Femur (tissue), 1 donor: ENCODE data around the gene BUB1B.

ENCODE experiments used
- DNase-seq: peaks from one replicate; pipeline ENCODE4 v3.0.0-alpha.2; 2017

Gene BUB1B

DNA sequence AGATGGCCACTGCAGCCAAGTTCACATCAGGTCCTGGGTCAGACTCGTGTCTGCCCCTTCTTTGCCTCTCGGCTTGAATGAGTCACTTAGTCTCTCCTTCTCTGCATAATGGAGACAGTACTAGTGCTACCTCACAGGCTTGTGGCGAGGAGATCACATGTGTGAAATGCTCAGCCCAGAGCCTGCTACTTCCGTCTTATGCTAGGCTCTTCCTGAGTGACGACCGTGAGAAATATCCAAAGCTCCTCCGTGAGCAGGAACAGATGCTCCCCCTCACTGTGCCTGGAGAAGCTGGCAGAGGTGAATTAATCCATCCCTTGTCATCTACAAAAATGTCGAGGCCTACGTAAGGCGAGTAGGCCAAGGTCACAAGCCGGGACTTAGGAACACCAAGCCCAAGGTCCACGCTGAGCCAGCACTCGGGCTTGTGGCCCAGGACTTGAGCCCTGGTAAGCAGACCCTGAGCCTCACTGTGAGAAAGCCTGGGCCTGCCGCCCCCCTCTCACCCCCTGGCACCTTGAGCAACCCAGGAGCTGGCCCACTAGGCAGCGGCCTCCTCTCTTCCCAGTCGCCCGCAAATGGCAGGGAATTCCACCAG lies 95.9 kb downstream of the BUB1B start:
- DNase-seq, result no peak

DNA sequence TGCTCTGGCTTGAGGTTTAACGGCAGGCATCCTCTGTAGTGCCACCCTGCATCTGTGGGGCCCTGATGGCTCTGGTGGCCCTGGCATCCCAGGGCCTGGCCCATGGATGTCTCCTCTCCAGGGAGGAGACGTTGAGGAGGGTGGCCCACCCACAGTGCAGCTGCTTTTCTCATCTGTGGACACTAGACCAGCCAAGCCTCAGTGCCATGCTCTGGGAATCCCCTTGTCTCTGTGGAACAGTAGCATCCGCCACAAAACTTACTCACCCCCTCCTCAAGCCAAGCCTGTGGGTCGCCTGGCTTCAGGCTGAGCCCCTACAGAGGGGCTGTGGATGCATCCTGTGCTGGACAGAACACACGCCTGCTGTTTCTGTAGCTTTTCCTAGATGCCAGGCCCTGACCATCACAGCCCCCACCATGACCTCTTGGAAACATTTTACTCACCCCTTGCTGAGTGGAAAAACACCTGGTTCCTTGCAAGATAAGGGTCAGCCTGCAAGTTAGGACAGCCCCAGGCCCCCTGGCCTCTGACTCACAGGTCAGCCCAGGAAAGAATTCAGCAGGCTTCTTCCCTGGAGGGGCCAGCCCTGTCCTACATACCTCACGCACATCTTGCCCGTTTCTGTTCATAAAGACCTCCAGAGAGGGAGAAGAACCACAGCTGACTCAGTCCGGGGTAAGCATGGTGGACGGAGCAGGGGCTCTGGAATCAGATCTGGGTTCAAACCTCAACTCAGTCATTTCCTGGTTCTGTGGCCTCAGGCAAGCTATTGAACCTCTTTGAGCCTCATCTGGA lies 97.0 kb downstream of the BUB1B start:
- DNase-seq, result no peak

- no peak for DNase-seq
Measured at GRCh38 chr15:40258544-40258943, 97.7 kb downstream of the BUB1B start.

DNA sequence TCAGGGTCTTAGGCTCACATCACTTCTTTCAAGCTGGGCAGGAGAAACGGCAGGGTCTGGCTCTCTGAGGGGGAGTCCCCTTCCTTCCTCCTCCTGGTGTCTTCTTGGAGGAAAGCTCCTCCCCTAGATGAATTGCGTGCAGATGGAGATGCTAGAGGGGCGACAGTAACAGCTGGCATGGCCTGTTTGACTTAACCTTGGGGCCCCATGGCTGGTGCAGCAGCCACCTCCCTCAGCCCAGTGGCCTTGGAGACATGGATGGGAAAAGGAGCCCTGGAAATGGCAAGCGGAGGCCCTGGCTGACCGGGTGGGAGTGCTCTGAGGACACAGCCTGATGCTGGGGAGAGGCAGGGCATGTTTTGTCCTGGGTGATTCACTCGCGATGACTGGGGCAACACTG lies 98.2 kb downstream of the BUB1B start:
- DNase-seq, result no peak

DNA sequence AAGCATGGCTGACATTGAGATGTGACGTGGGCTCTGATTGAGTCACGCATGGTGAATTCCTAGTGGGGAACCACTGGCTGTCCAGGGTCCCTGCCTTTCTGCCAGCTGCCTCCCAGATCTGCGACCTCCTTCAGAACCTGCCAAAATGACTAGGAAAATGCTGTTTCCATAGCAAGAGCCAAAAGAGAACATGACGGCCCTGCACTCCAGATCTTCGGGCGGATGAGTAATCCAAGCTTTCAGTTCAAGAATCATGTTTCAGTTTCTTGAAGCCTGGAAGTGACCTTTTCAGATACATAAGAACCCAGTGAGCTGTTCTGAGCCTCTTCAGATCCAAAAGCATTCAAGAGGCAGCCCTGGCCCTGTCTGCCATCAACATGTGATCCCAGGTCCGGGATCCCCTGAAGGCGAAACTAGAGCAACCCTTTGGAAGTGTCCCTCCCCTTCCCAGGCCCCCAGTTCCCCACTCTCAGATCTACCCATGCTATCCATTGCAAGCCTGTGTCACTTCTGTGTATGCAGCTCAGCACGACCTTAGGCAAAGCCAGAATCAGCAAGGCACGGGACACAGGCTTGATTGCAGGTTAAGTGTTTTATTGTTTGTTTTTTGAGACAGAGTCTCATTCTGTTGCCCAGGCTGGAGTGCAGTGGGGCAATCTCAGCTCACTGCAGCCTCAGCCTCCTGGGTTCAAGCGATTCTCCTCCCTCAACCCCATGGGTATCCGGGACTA lies 102.3 kb downstream of the BUB1B start:
- DNase-seq, result peak; percentile 70

GRCh38 chr15:40264321-40265153 lies 103.7 kb downstream of the BUB1B start:
- DNase-seq, result no peak

DNA sequence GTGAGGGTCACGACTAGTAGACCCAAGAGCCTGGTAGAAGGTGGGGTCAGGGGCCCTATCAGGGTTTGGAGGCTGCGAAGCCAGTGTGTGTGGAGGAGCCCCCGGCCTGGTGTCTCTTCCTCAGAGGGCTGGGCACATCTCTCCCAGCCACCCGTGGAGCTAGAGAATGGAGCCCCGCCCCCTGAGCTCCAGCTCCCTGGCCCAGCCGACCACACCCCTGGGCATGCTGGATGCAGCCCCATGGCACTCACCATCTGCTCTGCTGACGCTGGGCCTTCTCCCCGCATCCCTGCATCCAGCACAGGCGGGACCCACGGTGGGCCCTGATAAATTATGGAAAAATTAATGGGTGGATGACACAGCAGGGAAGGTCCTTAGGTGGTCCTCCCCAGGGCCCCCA lies 104.5 kb downstream of the BUB1B start:
- no peak for DNase-seq

GRCh38 chr15:40265875-40266274 lies 105.0 kb downstream of the BUB1B start:
- no peak for DNase-seq

DNA sequence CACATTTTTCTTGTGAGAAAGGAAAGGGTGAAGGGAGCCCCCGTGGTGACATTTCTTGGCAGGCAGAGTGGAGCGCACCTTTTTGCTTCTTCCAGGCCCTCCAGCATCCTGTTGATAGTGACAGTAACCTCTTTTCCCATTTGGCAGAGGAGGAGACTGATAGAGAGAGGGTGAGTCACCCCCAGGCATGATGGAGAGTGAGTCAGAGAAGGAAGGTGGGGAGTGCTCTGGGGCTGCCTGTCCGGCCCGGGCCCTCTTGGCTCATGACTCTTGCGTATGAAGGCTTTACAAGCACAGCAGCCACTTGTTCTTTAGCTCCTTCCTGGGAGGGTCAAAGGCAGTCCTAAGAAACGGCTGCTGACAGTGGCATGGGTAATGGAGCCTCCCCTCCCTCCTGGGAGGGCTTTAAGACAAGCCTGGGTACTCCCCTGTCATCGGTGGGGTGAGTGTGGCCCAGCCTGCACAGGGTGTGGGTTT lies 106.0 kb downstream of the BUB1B start:
- no peak for DNase-seq

- no peak for DNase-seq
Measured at GRCh38 chr15:40267670-40268069, 106.8 kb downstream of the BUB1B start.

GRCh38 chr15:40269604-40270003 lies 108.7 kb downstream of the BUB1B start:
- DNase-seq, result no peak

GRCh38 chr15:40270246-40270995 lies 109.6 kb downstream of the BUB1B start:
- no peak for DNase-seq
